KMS-11 (cell line): ENCODE measurements around the gene GPX3.

ENCODE experiments used
- H2AFZ ChIP-seq: fragments of 200-600 bp; sonication (generic); 2 replicates; pipeline ENCODE4 v1.6.1; 2016; ENCODE audit warnings: antibody characterized with exemption, mixed run types, low read depth
- H3K27ac ChIP-seq: fragments of 200-600 bp; sonication (generic); 2 replicates; pipeline ENCODE4 v1.6.1; 2016; ENCODE audit warnings: mild to moderate bottlenecking, mixed run types
- H3K27me3 ChIP-seq: fragments of 200-600 bp; sonication (generic); 2 replicates; pipeline ENCODE4 v1.6.1; 2017; ENCODE audit warnings: mild to moderate bottlenecking, low read depth, mixed run types, moderate library complexity; ENCODE audit not compliant: insufficient read depth
- H3K36me3 ChIP-seq: fragments of 200-600 bp; sonication (generic); 2 replicates; pipeline ENCODE4 v1.6.1; 2017; ENCODE audit warnings: mild to moderate bottlenecking, mixed run types; ENCODE audit not compliant: insufficient read depth
- H3K4me1 ChIP-seq: fragments of 200-600 bp; sonication (generic); 2 replicates; pipeline ENCODE4 v1.6.1; 2016; ENCODE audit warnings: mild to moderate bottlenecking, low read depth, mixed run types; ENCODE audit not compliant: poor library complexity, severe bottlenecking
- H3K4me2 ChIP-seq: fragments of 200-600 bp; sonication (generic); 2 replicates; pipeline ENCODE4 v1.7.0; 2016; ENCODE audit warnings: mild to moderate bottlenecking, mixed run types
- H3K4me3 ChIP-seq: fragments of 200-600 bp; sonication (generic); IDR thresholded peaks from 2 replicates; pipeline ENCODE4 v1.6.1; 2017; ENCODE audit warnings: low read depth, low read length, mixed read lengths; ENCODE audit not compliant: insufficient read depth
- H3K79me2 ChIP-seq: fragments of 200-600 bp; sonication (generic); 2 replicates; pipeline ENCODE4 v1.6.1; 2016; ENCODE audit warnings: low read depth, mixed run types; ENCODE audit not compliant: insufficient read depth
- H3K9ac ChIP-seq: fragments of 200-600 bp; sonication (generic); 2 replicates; pipeline ENCODE4 v1.6.1; 2016; ENCODE audit warnings: mild to moderate bottlenecking, mixed run types
- H4K20me1 ChIP-seq: fragments of 200-600 bp; sonication (generic); 2 replicates; pipeline ENCODE4 v1.6.1; 2016; ENCODE audit warnings: mild to moderate bottlenecking, mixed run types; ENCODE audit not compliant: insufficient read depth
- TF ChIP-seq, protein P1 (sequence below): fragments of 200-600 bp; sonication (generic); conservative IDR thresholded peaks from 2 replicates; pipeline ENCODE4 v1.6.1; 2017; ENCODE audit warnings: low read depth, mild to moderate bottlenecking, antibody characterized with exemption, low read length, moderate library complexity, mixed read lengths

GPX3 gene

DNA sequence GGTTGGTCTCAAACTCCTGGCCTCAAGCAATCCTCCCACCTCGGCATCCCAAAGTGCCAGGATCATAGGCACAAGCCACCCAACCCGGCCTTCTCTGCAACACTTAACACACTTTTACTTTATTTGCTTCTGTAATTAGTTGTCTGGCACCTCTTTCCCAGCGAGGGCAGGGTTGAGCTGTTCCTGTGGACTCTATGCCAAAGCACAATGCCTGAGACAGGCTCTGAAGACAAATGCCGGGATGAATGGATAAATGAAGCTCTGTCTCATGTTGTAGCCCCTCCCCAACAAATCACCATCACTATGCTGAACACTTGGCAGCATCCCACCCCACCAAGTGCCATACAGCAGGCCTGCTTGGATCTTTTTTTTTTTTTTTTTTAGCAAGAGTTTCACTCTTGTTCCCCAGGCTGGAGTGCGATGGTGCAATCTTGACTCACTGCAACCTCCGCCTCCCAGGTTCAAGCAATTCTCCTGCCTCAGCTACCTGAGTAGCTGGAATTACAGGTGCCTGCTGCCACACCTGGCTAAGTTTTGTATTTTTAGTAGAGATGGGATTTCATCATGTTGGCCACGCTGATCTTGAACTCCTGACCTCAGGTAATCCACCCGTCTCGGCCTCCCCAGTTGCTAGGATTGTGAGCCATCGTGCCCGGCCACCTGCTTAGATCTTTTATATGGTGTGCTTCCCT is 21.3 kb downstream of the GPX3 start:
- H3K36me3 ChIP-seq, result no peaks in the 10 kb centered on the region; the same call in 1 of the 2 replicates
- no peak overlapping the region for H3K27ac ChIP-seq
- H4K20me1 ChIP-seq, result no peaks in the 10 kb centered on the region
- H3K4me3 ChIP-seq, result no peak overlapping the region
- H3K27me3 ChIP-seq, result no peaks in the 10 kb centered on the region
- H3K4me2 ChIP-seq, result no peak overlapping the region
- H3K9ac ChIP-seq, result no peak overlapping the region
- no peaks in the 10 kb centered on the region for H3K4me1 ChIP-seq
- no peaks in the 10 kb centered on the region for H3K79me2 ChIP-seq
- TF ChIP-seq, protein P1, sequence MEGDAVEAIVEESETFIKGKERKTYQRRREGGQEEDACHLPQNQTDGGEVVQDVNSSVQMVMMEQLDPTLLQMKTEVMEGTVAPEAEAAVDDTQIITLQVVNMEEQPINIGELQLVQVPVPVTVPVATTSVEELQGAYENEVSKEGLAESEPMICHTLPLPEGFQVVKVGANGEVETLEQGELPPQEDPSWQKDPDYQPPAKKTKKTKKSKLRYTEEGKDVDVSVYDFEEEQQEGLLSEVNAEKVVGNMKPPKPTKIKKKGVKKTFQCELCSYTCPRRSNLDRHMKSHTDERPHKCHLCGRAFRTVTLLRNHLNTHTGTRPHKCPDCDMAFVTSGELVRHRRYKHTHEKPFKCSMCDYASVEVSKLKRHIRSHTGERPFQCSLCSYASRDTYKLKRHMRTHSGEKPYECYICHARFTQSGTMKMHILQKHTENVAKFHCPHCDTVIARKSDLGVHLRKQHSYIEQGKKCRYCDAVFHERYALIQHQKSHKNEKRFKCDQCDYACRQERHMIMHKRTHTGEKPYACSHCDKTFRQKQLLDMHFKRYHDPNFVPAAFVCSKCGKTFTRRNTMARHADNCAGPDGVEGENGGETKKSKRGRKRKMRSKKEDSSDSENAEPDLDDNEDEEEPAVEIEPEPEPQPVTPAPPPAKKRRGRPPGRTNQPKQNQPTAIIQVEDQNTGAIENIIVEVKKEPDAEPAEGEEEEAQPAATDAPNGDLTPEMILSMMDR, result no peak
- H2AFZ ChIP-seq, result no peak overlapping the region

DNA sequence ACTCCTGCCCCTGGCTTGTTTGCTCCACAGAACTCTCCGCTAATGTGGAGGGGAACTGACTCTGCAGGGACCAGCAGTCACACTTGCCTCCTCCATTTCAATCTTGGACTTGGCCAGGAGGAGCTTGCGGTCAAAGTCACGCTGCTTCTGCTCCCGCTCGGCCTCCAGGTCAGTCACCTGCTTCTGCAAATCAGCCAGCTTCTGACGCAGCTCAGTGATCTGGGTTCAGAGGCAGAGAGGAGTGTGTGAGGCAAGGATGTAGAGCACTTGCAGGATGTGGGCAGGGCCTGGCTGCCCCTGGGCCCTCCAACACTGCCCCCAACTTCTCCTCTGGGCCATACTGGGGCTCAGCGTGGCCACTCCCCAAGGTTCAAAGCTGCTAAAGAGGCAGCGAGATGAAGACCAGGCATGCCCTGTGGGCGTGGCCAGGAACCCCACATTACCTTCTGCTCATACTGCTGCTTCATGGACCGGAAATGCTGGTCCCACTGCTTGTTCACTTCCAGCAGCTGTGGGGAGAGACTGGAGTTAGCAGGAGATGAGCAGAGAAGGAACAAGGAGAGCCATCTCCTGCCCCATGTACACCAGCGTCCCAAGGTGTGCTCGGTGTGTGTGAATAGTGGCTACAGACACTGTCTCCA is 22.2 kb downstream of the GPX3 start:
- Histone ChIP-seq H3K36me3 (no peaks in the 10 kb centered on the region; the same call in 1 of the 2 replicates), H3K4me2 (no peak overlapping the region)

DNA sequence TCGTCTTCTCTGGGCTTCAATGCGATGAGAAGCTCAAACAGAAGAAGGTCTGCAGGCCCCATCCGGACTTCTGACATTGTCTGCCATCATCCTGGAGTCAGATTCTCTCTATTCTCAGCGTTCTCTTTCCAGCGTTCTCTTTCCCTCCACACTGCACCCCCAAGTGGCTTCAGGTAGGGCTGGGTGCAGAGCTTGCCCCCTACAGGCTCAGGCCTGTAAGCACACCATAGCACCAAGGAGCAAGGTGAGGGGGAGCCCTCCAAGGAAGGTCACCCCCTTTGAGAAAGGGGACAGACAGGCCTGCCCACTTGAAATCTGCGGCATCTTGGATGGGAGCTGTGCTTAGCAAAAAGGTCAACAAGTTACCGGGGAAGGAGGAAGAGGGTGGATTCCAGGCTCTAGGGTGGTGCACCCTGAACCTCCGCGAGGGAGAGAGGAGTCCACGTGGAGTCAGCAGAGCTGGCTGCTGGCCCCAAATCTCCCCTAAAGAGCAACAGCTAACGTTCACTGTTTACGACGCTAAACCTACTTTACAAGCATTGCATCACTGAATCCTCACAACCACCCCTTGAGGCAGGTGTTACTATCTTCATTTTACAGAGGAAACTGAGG is 27.5 kb downstream of the GPX3 start:
- no peaks in the 10 kb centered on the region for H3K27me3 ChIP-seq
- no peak overlapping the region for H2AFZ ChIP-seq
- no peak overlapping the region for H3K27ac ChIP-seq
- H3K79me2 ChIP-seq, result no peaks in the 10 kb centered on the region
- H3K4me3 ChIP-seq, result no peak overlapping the region
- no peak overlapping the region for H3K4me2 ChIP-seq
- H3K9ac ChIP-seq, result no peak overlapping the region
- no peaks in the 10 kb centered on the region for H4K20me1 ChIP-seq
- TF ChIP-seq, protein P1, result peak; percentile 63
- H3K36me3 ChIP-seq, result no peaks in the 10 kb centered on the region
- H3K4me1 ChIP-seq, result peaks cover 4% of the 10 kb centered on the region

More for the DNA sequence above, 22.2 kb downstream of the GPX3 start:
- H3K4me3 ChIP-seq, result no peak overlapping the region
- H2AFZ ChIP-seq, result no peak overlapping the region
- H3K27me3 ChIP-seq, result no peaks in the 10 kb centered on the region
- H4K20me1 ChIP-seq, result no peaks in the 10 kb centered on the region
- no peak overlapping the region for H3K27ac ChIP-seq
- no peaks in the 10 kb centered on the region for H3K4me1 ChIP-seq
- TF ChIP-seq, protein P1, result no peak
- no peak overlapping the region for H3K9ac ChIP-seq
- no peaks in the 10 kb centered on the region for H3K79me2 ChIP-seq

DNA sequence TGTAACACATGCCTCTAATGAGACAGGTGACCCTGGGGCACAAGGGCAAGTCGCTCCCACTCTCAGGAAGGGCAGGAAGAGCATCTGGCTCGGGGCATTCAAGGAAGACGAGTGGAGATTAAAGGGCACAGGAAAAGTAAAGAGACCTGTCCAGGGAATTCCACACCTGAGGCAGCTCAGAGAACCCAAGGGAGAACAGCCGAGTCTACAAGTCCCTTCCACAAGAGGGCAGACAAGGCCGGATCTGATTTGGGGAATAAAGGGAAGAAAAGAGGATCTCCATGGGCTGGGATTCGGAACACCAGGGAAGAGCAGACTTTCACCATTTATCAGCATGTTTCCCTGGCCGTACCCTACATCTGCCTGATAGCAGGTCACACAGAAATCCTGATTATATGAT is 28.1 kb downstream of the GPX3 start:
- Histone ChIP-seq H3K4me3 (no peak overlapping the region), H4K20me1 (no peaks in the 10 kb centered on the region), H2AFZ (no peak overlapping the region), H3K27ac (no peak overlapping the region), H3K4me2 (no peak overlapping the region), H3K79me2 (no peaks in the 10 kb centered on the region), H3K27me3 (no peaks in the 10 kb centered on the region), H3K4me1 (peaks cover 4% of the 10 kb centered on the region), H3K36me3 (no peaks in the 10 kb centered on the region), H3K9ac (no peak overlapping the region)
- TF ChIP-seq, protein P1, result no peak
